Omental fat pad (tissue), 4 donors: ENCODE results near the gene WDR17. TPM values are rescaled to one million over a fixed set of nuclear protein-coding genes. Genes with fewer than 3 reads are reported as not detected.

Experiments
- ATAC-seq: fragments of 150-250 bp; one replicate; pipeline ENCODE4 v1.9.1; 2016; ENCODE audit warnings: mild to moderate bottlenecking, moderate library complexity; ENCODE audit not compliant: low FRiP score
- DNase-seq: peaks from one replicate; pipeline ENCODE4 v3.0.0-alpha.2; 2019; ENCODE audit warnings: low spot score
- total RNA-seq, 4 donors: library from RNA; depleted of rRNA; stranded (reverse); fragments of >200 nt; gene quantifications; one replicate each; pipeline ENCODE4 v1.1.0, GENCODE V29; 2016
- TF ChIP-seq, protein P1 (sequence below), 3 donors: fragments of 450-650 bp; IDR thresholded peaks; one replicate each; pipeline ENCODE4 v1.5.1; 2016 to 2017; ENCODE audit warnings: antibody characterized with exemption in 3 of 3, mild to moderate bottlenecking in 3 of 3, moderate library complexity in 2 of 3

Gene WDR17
- 1 to 10 TPM in 3 of 4 donors, under 1 TPM in 1; 0.84 to 3.6 (median 3.3) TPM for total RNA-seq

DNA sequence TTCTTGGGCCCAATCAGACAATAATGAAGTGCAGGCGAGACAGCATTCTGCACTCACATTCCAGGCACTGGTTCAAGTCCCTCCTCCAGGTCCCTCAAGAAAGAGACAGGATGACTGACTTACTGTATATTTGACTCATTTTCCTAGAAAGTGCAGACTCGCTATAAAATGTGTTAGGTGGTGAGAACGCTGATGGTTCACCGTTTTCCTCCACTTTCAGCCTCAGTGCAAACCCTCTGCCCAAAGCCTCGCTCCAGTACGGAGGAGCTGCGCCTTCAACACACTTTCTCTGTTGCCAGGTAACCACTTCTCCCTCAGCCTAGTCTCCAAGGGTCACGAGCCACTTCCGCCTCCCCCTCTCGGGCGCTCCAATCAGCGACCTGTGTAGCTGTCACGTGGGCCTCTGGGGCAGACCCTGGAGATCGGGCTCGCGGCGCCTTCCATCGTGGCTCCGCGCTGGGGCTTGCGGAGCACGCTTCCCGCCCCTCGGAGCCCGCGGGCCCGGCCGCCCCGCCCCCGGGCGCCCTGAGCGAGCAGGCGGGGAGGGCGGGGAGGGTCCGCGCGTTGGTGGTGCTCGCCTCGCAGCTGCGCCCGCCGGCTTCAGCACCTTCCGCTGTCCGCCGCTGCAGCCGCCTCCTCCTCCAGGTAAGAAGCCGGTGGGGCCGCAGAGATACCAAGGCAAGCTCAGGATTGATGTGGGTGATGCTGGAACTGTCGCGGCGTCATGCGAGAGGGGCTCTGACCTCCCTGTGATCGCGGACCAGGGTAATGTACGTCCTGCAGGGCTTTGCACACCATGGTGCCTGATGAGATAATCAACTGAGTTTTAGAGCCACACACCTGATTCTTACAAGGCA lies at the start of gene WDR17:
Gene WDR17, plus strand, starts transcription at position 407 of the 857 bp plus-strand sequence. CDS start 45,740 bp downstream, outside the sequence.
- TF ChIP-seq, protein P1, sequence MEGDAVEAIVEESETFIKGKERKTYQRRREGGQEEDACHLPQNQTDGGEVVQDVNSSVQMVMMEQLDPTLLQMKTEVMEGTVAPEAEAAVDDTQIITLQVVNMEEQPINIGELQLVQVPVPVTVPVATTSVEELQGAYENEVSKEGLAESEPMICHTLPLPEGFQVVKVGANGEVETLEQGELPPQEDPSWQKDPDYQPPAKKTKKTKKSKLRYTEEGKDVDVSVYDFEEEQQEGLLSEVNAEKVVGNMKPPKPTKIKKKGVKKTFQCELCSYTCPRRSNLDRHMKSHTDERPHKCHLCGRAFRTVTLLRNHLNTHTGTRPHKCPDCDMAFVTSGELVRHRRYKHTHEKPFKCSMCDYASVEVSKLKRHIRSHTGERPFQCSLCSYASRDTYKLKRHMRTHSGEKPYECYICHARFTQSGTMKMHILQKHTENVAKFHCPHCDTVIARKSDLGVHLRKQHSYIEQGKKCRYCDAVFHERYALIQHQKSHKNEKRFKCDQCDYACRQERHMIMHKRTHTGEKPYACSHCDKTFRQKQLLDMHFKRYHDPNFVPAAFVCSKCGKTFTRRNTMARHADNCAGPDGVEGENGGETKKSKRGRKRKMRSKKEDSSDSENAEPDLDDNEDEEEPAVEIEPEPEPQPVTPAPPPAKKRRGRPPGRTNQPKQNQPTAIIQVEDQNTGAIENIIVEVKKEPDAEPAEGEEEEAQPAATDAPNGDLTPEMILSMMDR (IDR thresholded peaks at IDR 0.05) = no peak
- ATAC-seq = peak; percentile 98
- peak; percentile 55 for DNase-seq

DNA sequence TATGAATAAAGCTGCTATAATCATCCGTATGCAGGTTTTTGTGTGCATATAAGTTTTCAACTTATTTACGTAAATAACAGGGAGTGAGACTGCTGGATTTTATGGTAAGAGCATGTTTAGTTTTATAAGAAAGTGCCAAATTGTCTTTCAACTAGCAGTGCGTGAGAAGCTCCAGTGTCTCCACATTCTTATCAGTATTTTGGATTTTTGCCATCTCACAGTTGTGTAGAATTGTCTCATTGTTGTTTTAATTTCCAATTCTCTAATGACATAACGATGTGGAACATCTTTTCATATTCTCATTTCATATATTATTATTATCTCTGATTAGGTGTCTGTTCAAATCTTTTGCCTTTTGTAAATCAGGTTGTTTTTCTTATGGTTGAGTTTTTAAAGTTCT lies 49.0 kb upstream of the WDR17 start:
- no peak for ATAC-seq
- no peak for DNase-seq
- TF ChIP-seq, protein P1 (IDR thresholded peaks at IDR 0.05) = no peak

GRCh38 chr4:176020481-176021085 lies 45.1 kb upstream of the WDR17 start:
- no peak for DNase-seq
- ATAC-seq = no peak
- TF ChIP-seq, protein P1 (IDR thresholded peaks at IDR 0.05) = no peak

GRCh38 chr4:176030391-176030790 lies 35.2 kb upstream of the WDR17 start:
- TF ChIP-seq, protein P1 (IDR thresholded peaks at IDR 0.05) = no peak
- ATAC-seq = no peak
- no peak for DNase-seq

GRCh38 chr4:176031922-176032321 lies 33.7 kb upstream of the WDR17 start:
- TF ChIP-seq, protein P1 (IDR thresholded peaks at IDR 0.05) = no peak
- ATAC-seq (no peak), DNase-seq (no peak)

DNA sequence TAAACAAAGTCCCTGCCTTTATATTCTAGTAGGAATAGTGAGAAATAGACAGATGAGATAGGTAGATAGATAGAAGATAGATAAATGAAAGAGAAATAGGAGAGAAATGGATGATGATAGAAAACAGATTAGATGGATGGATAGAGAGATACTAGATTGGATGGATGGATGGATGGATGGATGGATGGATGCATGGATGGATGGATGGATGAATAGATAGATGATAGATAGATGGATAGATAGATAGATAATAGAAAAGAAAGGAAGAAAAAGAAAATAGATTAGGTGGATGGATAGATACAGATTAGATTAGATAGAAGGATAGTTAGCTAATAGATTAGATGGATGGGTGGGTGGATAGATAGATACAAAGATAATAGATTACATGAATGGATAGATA lies 33.2 kb upstream of the WDR17 start:
- no peak for ATAC-seq
- TF ChIP-seq, protein P1 (IDR thresholded peaks at IDR 0.05) = no peak
- no peak for DNase-seq
